GM23248 (cell line): Measurements from ENCODE around the gene ASXL1.

Source experiments
- EZH2 ChIP-seq: fragments of 200-600 bp; sonication (generic); IDR thresholded peaks from 2 replicates; pipeline ENCODE4 v1.6.1; 2018; ENCODE audit warnings: antibody characterized with exemption, mild to moderate bottlenecking; ENCODE audit not compliant: insufficient read depth, poor library complexity, severe bottlenecking
- EZH2phosphoT487 ChIP-seq: fragments of 200-600 bp; sonication (generic); IDR thresholded peaks from 2 replicates; pipeline ENCODE4 v1.6.1; 2018; ENCODE audit warnings: antibody characterized with exemption, moderate library complexity, mild to moderate bottlenecking, low read depth; ENCODE audit not compliant: insufficient read depth

- TF ChIP-seq EZH2 (no peak), EZH2phosphoT487 (no peak)
Observed at GRCh38 chr20:32466739-32467505, 108.8 kb downstream of the ASXL1 start.
